Pancreas (tissue), 10 donors: ENCODE data around the gene CEACAM7. TPM values are rescaled to one million over a fixed set of nuclear protein-coding genes. Genes with fewer than 3 reads are reported as not detected.

Source experiments
- ATAC-seq, 4 donors: fragments of 200-7000 bp; cut with Tn5 transposase; one replicate each; pipeline versions ENCODE4 v1.8.0 to v1.9.1; 2020; ENCODE audit warnings: mild to moderate bottlenecking in 4 of 4, moderate library complexity in 4 of 4
- DNase-seq, 6 donors: peaks; one replicate each; pipeline ENCODE4 v3.0.0-alpha.2; 2020
- FAIRE-seq: peaks from 2 replicates; lab custom pipeline; 2012; peaks lifted over from hg19 to GRCh38; lab: Jason Lieb, UNC
- H3K27ac ChIP-seq, 4 donors: fragments of 200-600 bp; sonication (generic); 1 replicate in 3 of 4; 2 replicates in 1 of 4; pipeline versions ENCODE4 v1.5.0 to v1.8.0; 2020
- H3K27me3 ChIP-seq, 4 donors: fragments of 200-600 bp; one replicate each; pipeline ENCODE4 v1.8.0; 2021
- H3K36me3 ChIP-seq, 3 donors: fragments of 200-600 bp; sonication (generic) in 1 of 3; one replicate each; pipeline versions ENCODE4 v1.5.0 to v1.8.0; 2020 to 2021
- H3K4me1 ChIP-seq, 3 donors: fragments of 200-600 bp; one replicate each; pipeline ENCODE4 v1.8.0; 2021
- H3K4me3 ChIP-seq, 4 donors: fragments of 200-600 bp; sonication (generic) in 2 of 4; one replicate each; pipeline versions ENCODE4 v1.5.0 to v1.8.0; 2020 to 2021
- H3K9me3 ChIP-seq, 4 donors: fragments of 200-600 bp; one replicate each; pipeline ENCODE4 v1.8.0; 2021
- CTCF ChIP-seq, 4 donors: fragments of 200-600 bp; sonication (generic) in 3 of 4; IDR thresholded peaks; one replicate each; pipeline versions ENCODE4 v1.5.0 to v1.8.0; 2021; ENCODE audit warnings: antibody characterized with exemption in 4 of 4
- WGBS, 2 donors: extraction: QIAGEN DNeasy Blood & Tissue Kit; methylation state at CpG; one replicate each; pipeline ENCODE4 v1.1.7; 2013; 5-methylcytosine and 5-hydroxymethylcytosine counted together
- intact Hi-C, 3 donors: fragments of 100-400 bp; cut with DNase I; formaldehyde crosslinking; loops; one replicate each; pipeline versions ENCODE4 v1.11.1 to v1.14.2; 2022
- polyA plus RNA-seq, 2 donors: library from polyadenylated mRNA; stranded (reverse); fragments of 200-250 nt; gene quantifications; one replicate each; pipeline ENCODE4 v1.2.3, GENCODE V29; 2013
- total RNA-seq, 6 donors: library from RNA; stranded (reverse); fragmentation: NEBNext Ultra II Directional in 4 of 6; extraction: Animal tissue kit (Norgen Biotek cat#: 25700) in 4 of 6; gene quantifications; one replicate each; pipeline versions ENCODE4 v1.2.1 to v1.2.4, GENCODE V29; 2021 to 2023
- donor health status: healthy with polysubstance abuse.
- donor health status: DM: no; HTN: no; CAD: no; lungs with moderate emphysema.
- donor health status: DM: no; HTN: no; CAD: no.
- donor health status: control.
- donor health status: control.
- donor health status: Bipolar disorder and iron deficiency.
- donor health status: DM: yes; HTN: yes; CAD: no.
- donor health status: DM: no; HTN: no; CAD: no.
- donor health status: DM: no; HTN: no; CAD: no.
- donor health status: DM: yes; HTN: yes; CAD: no.

The CEACAM7 gene
- total and polyA plus RNA-seq, 8 donors, result 1.2 to 6.4 (median 2.6) TPM

GRCh38 chr19:41701401-41702075 is 13.5 kb upstream of the CEACAM7 start:
- no peak for ATAC-seq

GRCh38 chr19:41700381-41701195 is 12.5 kb upstream of the CEACAM7 start:
- H3K36me3 ChIP-seq, result no peaks in the 10 kb centered on the region
- peak in 1 of 6 donors; percentile 20 for DNase-seq
- H3K27me3 ChIP-seq, result no peaks in the 10 kb centered on the region
- 50 to 76% methylated on average over 13 of the region's 13 CpGs for WGBS, 2 donors
- peak overlapping the region in 3 of 4 donors; percentile 22 to 87 (median 78) for H3K27ac ChIP-seq
- no peaks in the 10 kb centered on the region for H3K9me3 ChIP-seq
- FAIRE-seq, result no peak
- no peak for ATAC-seq
- no peak overlapping the region for H3K4me3 ChIP-seq
- no peak for TF ChIP-seq CTCF (IDR thresholded peaks at IDR 0.05)
- peaks cover 0 to 14% (median 4%) of the 10 kb centered on the region in 3 donors for H3K4me1 ChIP-seq
- intact Hi-C loops, result no loop called here

More at GRCh38 chr19:41701401-41702075, 13.5 kb upstream of the CEACAM7 start:
- DNase-seq (peak in 1 of 6 donors; percentile 54), FAIRE-seq (no peak)
- TF ChIP-seq CTCF (IDR thresholded peaks at IDR 0.05), result no peak
- Histone ChIP-seq H3K9me3 (no peaks in the 10 kb centered on the region), H3K4me1 (peaks cover 0 to 14% (median 4%) of the 10 kb centered on the region in 3 donors), H3K4me3 (no peak overlapping the region), H3K27me3 (no peaks in the 10 kb centered on the region), H3K27ac (peak overlapping the region in 1 of 4 donors; percentile 78), H3K36me3 (no peaks in the 10 kb centered on the region)
- intact Hi-C loops, result no loop called here
- 27 to 43% methylated on average over 10 of the region's 10 CpGs for WGBS, 2 donors

GRCh38 chr19:41699968-41700323 is 11.9 kb upstream of the CEACAM7 start:
- WGBS, 2 donors, result 35 to 46% methylated on average over 2 of the region's 2 CpGs
- no peak for TF ChIP-seq CTCF (IDR thresholded peaks at IDR 0.05)
- Histone ChIP-seq H3K9me3 (no peaks in the 10 kb centered on the region), H3K4me1 (peaks cover 0 to 14% (median 4%) of the 10 kb centered on the region in 3 donors), H3K4me3 (no peak overlapping the region), H3K27ac (peak overlapping the region; percentile 60 to 87 (median 80)), H3K36me3 (no peaks in the 10 kb centered on the region), H3K27me3 (no peaks in the 10 kb centered on the region)
- FAIRE-seq, result no peak
- intact Hi-C loops, result no loop called here
- ATAC-seq, result no peak
- peak in 1 of 6 donors; percentile 17 for DNase-seq

GRCh38 chr19:41699231-41699967 is 11.3 kb upstream of the CEACAM7 start:
- no peak for TF ChIP-seq CTCF (IDR thresholded peaks at IDR 0.05)
- ATAC-seq (peak; percentile 56 to 71 (median 63)), FAIRE-seq (no peak), DNase-seq (peak in 5 of 6 donors; percentile 13 to 51 (median 42))
- H3K4me3 ChIP-seq, result no peak overlapping the region
- WGBS, 2 donors, result 50 to 67% methylated on average over 17 of the region's 17 CpGs
- no peaks in the 10 kb centered on the region for H3K9me3 ChIP-seq
- peaks cover 0 to 14% (median 4%) of the 10 kb centered on the region in 3 donors for H3K4me1 ChIP-seq
- no peaks in the 10 kb centered on the region for H3K36me3 ChIP-seq
- no peaks in the 10 kb centered on the region for H3K27me3 ChIP-seq
- H3K27ac ChIP-seq, result peak overlapping the region; percentile 60 to 87 (median 80)
- intact Hi-C loops, result no loop called here
